NCI-H2107 treated with DMSO at 0.1 percent for 48 hours (cell line): ENCODE results near the gene PRSS53.

Experiments
- DNase-seq: peaks from one replicate; lab custom pipeline; 2025; ENCODE audit not compliant: unreplicated experiment; lab: John Stamatoyannopoulos, UW

Gene PRSS53

DNA sequence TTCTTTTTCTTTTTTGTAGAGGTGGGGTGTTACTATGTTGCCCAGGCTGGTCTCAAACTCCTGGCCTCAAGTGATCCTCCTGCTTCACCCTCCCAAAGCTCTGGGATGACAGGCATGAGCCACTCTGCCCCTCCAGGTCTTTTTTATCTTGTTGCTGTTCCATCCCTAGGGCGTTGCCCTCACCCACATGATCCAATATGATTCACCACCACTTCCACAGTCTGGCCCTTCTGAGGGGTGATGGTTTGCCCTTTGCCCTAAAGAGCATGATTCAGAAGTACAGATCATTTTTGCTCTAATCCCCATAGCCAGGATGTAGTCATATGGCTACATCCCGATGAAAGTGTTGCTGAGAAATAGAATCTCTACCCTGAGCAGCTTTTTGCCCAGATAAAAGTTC is 36.6 kb downstream of the PRSS53 start:
- DNase-seq = no peak

DNA sequence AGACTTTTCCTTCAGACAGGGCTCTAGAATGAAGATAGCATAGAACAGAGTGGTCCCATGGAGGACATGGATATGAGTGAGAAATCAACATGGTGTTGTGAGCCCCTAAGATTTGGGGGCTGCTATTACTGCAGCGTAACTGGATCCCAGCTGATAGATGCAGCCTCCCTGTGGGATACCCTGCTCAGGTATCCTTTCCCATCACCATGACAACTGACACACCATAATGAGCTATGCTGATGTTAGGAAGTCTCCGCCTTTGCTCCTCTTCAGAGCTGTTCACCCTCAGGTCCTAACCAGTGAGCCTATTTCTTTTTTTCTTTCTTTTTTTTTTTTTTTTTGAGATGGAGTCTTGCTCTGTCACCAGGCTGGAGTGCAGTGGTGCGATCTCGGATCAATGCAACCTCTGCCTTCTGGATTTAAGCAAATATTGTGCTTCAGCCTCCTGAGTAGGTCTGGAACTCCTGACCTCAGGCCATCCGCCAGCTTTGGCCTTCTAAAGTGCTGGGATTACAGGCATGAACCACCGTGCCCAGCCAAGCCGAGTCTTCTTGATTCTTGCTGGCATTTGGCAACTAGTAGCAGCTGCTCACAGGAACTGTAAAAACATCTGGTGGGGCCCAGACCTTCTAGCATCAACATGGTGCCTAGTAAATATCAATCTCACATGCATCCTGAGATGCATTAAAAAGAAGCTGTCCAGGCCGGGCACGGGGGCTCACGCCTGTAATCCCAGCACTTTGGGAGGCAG is 38.3 kb downstream of the PRSS53 start:
- no peak for DNase-seq

DNA sequence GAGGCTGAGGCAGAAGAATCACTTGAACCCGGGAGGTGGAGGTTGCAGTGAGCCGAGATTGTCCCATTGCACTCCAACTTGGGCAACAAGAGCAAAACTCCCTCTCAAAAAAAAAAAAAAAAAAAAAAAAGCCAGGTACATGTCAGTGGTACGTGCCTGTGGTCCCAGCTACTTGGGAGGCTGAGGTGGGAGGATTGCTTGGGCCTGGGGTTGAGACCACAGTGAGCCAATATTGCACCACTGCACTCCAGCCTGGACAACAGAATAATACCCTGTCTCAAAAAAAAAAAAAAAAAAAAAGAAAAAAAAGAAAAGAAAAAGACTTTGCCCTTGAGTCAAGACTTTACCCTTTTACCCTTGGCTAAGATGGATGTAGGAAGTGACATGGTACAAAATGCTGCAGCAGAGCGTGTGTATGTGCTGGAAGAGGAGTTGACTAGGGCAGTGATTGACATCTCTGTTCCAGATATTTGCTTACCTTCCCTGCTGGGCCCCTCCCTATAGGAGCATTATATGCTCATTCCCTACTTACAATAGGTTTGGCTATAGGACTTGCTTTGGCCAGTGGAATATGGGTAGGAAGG is 44.8 kb downstream of the PRSS53 start:
- DNase-seq = no peak

DNA sequence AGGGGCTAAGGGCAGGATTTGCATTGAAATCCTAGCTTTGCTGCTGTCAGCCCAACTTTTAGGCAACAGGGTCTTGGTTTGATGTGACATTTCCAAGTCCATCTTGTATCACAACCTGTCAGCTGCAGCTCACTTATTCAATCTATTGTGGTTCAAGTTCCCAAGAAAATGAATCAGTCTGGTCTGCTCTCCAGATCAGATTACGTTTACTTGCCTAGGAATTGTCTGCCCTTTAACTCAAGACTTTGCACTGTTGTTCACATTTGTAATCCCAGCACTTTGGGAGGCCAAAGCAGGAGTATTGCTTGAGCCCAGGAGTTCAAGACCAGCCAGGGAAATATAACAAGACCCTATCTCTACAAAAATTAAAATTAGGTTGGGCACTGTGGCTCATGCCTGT is 45.4 kb downstream of the PRSS53 start:
- DNase-seq = no peak

DNA sequence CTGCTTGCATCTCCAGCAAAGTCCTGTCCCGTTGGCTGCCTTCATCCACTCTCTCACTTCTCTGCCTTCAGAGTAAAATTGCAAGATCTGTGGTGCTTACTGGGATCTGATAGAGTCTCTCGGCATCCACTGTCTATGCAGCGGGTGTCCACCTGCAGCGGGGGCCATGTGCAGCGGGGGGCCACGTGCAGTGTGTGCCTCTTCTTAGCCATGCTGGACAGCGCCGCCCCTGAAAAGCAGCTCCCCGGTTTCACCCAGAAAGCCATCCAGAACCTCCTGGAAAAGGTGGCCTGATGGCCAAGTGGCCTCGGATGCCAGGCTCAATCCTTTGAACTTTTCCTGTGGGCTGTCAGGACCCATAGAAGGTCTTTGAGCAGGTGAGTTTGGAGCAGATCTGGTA is 45.9 kb downstream of the PRSS53 start:
- DNase-seq = no peak

DNA sequence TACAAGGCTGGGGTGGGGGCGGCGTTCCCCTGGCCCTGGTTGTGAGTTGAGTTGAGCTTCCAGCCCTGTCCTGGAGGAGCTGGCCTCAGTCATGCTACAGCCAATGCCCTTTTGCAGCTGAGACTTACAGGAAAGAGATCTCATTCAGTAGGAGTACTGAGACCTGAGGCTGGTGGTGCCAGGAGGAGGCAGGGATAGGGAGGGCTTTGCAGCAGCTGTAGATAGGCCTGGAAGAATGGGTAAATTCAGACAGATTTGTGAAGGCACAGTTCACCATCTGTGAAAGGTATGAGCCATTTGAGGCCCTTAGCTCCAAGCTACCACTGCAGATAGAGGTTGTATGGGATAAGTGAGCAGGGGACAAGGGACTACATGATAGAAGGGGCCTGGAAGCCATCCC is 49.8 kb downstream of the PRSS53 start:
- no peak for DNase-seq

DNA sequence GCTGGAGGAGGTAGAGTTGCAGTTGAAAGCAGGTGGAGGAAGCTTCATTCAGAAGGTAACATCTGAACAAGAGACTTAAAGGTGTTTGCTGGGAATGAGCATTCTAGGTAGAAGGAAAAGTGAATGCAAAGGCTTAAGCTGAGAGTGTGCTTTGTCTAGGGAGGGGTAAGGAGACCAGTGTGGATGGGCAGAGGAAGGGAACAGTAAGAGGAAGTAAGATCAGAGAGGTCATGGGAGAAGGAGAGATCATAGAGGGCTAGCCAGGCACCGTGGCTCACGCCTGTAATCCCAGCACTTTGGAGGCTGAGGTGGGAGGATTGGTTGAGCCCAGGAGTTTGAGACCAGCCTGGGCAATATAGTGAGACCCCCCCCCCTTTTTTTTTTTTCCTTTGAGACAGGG is 52.1 kb downstream of the PRSS53 start:
- no peak for DNase-seq

DNA sequence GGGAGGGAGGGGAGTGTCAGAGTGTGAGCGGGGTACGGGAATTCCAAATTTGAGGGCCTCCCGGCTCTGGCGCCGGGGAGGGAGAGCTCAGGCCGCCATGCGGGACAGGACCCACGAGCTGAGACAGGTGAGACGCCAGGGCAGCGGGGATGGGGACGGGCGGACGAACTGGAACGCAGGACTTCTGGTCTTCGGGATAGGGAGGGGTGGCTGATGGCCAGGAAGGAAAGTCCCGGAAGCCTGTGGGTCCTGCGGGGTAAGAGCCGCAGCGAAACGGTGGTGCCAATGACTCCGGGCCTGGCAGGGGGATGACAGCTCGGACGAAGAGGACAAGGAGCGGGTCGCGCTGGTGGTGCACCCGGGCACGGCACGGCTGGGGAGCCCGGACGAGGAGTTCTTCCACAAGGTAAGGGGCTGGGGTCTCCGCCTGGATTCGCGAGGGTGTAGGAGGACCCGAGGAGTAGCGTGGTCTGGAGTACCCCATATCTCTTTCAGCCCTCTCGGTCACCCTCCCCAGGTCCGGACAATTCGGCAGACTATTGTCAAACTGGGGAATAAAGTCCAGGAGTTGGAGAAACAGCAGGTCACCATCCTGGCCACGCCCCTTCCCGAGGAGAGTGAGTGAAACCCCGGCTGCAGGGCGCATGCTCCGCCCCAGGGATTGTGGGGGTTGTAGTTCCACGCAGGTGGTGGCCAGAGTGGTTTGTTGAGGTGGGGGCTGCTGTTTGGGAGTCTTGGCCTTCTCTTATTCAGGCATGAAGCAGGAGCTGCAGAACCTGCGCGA is 54.8 kb downstream of the PRSS53 start:
- DNase-seq = peak; percentile 24
